BJ (cell line): ENCODE data around the gene HMX1. TPM values are rescaled to one million over a fixed set of nuclear protein-coding genes. Genes with fewer than 3 reads are reported as not detected.

Source experiments
- CTCF ChIA-PET: fragments of 350-600 bp; formaldehyde crosslinking; extraction: SDS; loops from one replicate; lab custom pipeline; 2021; ENCODE audit warnings: antibody characterized with exemption, inconsistent platforms; lab: Yijun Ruan, JAX
- POLR2A ChIA-PET: fragments of 300-600 bp; sonication (Branson Sonifier 250); formaldehyde crosslinking; extraction: SDS; loops from one replicate; lab custom pipeline; 2021; ENCODE audit warnings: antibody characterized with exemption; lab: Charles Lee
- DNase-seq: peaks from one replicate; pipeline ENCODE4 v3.0.0-alpha.2; 2011; ENCODE audit warnings: low read depth
- H3K27me3 ChIP-seq: 2 replicates; pipeline ENCODE4 v1.6.0; 2011; ENCODE audit warnings: low read length; ENCODE audit not compliant: control insufficient read depth, insufficient read depth
- H3K36me3 ChIP-seq: 2 replicates; pipeline ENCODE4 v1.5.1; 2011; ENCODE audit warnings: low read length; ENCODE audit not compliant: control insufficient read depth, insufficient read depth
- H3K4me3 ChIP-seq: 2 replicates; pipeline ENCODE4 v1.5.1; 2011; ENCODE audit warnings: low read depth, mild to moderate bottlenecking, control low read depth, low read length
- CTCF ChIP-seq: IDR thresholded peaks from 2 replicates; pipeline ENCODE4 v1.5.1; 2011; ENCODE audit warnings: low read depth, mild to moderate bottlenecking, control low read depth, inconsistent platforms, low read length, moderate library complexity; ENCODE audit not compliant: insufficient read depth
- polyA plus RNA-seq: library from polyadenylated mRNA; depleted of rRNA; stranded (reverse); fragments of >200 nt; gene quantifications from 2 replicates; pipeline ENCODE4 v1.2.3, GENCODE V29; 2011

HMX1 gene
- polyA plus RNA-seq, 1 experiment = not detected

GRCh38 chr4:8909548-8909947 lies 37.9 kb upstream of the HMX1 start:
- H3K27me3 ChIP-seq = no peaks in the 10 kb centered on the region
- no peaks in the 10 kb centered on the region for H3K36me3 ChIP-seq
- no peak for DNase-seq
- H3K4me3 ChIP-seq = no peak overlapping the region
- ChIA-PET POLR2A (no interaction called here), CTCF (interaction anchor here (2.2 kb wide), 1 partner anchor 8 kb away, joined by 10 read pairs; no protein-coding TSS in a partner anchor)
- no peak for TF ChIP-seq CTCF

- no peak for DNase-seq
- no peaks in the 10 kb centered on the region for H3K36me3 ChIP-seq
- H3K4me3 ChIP-seq = no peak overlapping the region
- no peaks in the 10 kb centered on the region for H3K27me3 ChIP-seq
- CTCF ChIA-PET = interaction anchor here (2.2 kb wide), 1 partner anchor 10 kb away, joined by 10 read pairs; no protein-coding TSS in a partner anchor
- TF ChIP-seq CTCF = no peak
- POLR2A ChIA-PET = no interaction called here
These were observed 36.7 kb upstream of the HMX1 start for GRCh38 chr4:8908206-8908893.

GRCh38 chr4:8907596-8908205 lies 36.1 kb upstream of the HMX1 start:
- Histone ChIP-seq H3K36me3 (no peaks in the 10 kb centered on the region), H3K4me3 (no peak overlapping the region), H3K27me3 (no peaks in the 10 kb centered on the region)
- CTCF ChIA-PET = interaction anchor here (2.2 kb wide), 1 partner anchor 10 kb away, joined by 10 read pairs; no protein-coding TSS in a partner anchor
- no peak for DNase-seq
- TF ChIP-seq CTCF = no peak
- POLR2A ChIA-PET = no interaction called here

- H3K36me3 ChIP-seq = no peaks in the 10 kb centered on the region
- CTCF ChIA-PET = no interaction called here
- TF ChIP-seq CTCF = no peak
- H3K4me3 ChIP-seq = no peak overlapping the region
- no peaks in the 10 kb centered on the region for H3K27me3 ChIP-seq
- DNase-seq = no peak
- POLR2A ChIA-PET = no interaction called here
These were observed 35.5 kb upstream of the HMX1 start for GRCh38 chr4:8906991-8907595.

- H3K27me3 ChIP-seq = no peaks in the 10 kb centered on the region
- ChIA-PET POLR2A (no interaction called here), CTCF (no interaction called here)
- no peaks in the 10 kb centered on the region for H3K36me3 ChIP-seq
- H3K4me3 ChIP-seq = no peak overlapping the region
- no peak for TF ChIP-seq CTCF
- DNase-seq = no peak
These were observed 35.0 kb upstream of the HMX1 start for GRCh38 chr4:8906668-8906970.
